HEK293 (cell line): ENCODE results near the gene PDE6B.

Experiments used
- BCL11B ChIP-seq: fragments of 450-650 bp; formaldehyde crosslinking; IDR thresholded peaks from 2 replicates; pipeline ENCODE4 v1.5.1; 2016; ENCODE audit warnings: low read depth, missing biosample characterization, missing genetic modification characterization
- ELK4 ChIP-seq: IDR thresholded peaks from 2 replicates; pipeline ENCODE4 v1.6.1; 2011; ENCODE audit warnings: mild to moderate bottlenecking, low read depth, low read length, borderline replicate concordance
- GLIS1 ChIP-seq: fragments of 450-650 bp; formaldehyde crosslinking; IDR thresholded peaks from 2 replicates; pipeline ENCODE4 v1.5.1; 2016; ENCODE audit warnings: missing biosample characterization, missing genetic modification characterization
- KLF7 ChIP-seq: fragments of 450-650 bp; formaldehyde crosslinking; IDR thresholded peaks from 2 replicates; pipeline ENCODE4 v1.5.1; 2016; ENCODE audit warnings: missing biosample characterization, missing genetic modification characterization, borderline replicate concordance
- PATZ1 ChIP-seq: fragments of 450-650 bp; formaldehyde crosslinking; IDR thresholded peaks from 2 replicates; pipeline ENCODE4 v1.5.1; 2016; ENCODE audit warnings: missing biosample characterization, missing genetic modification characterization
- ZBTB1 ChIP-seq: fragments of 450-650 bp; formaldehyde crosslinking; IDR thresholded peaks from 2 replicates; pipeline ENCODE4 v1.5.1; 2016; ENCODE audit warnings: missing biosample characterization, missing genetic modification characterization
- ZBTB20 ChIP-seq: fragments of 450-650 bp; formaldehyde crosslinking; IDR thresholded peaks from 2 replicates; pipeline ENCODE4 v1.5.1; 2016; ENCODE audit warnings: missing biosample characterization, missing genetic modification characterization
- ZBTB26 ChIP-seq: fragments of 450-650 bp; formaldehyde crosslinking; optimal IDR thresholded peaks from 2 replicates; pipeline ENCODE3; 2016; ENCODE audit warnings: missing biosample characterization, mild to moderate bottlenecking, missing genetic modification characterization
- ZBTB8A ChIP-seq: fragments of 450-650 bp; formaldehyde crosslinking; IDR thresholded peaks from 2 replicates; pipeline ENCODE4 v1.5.1; 2016; ENCODE audit warnings: missing biosample characterization, missing genetic modification characterization
- ZNF169 ChIP-seq: fragments of 450-650 bp; formaldehyde crosslinking; IDR thresholded peaks from 2 replicates; pipeline ENCODE4 v1.5.1; 2016; ENCODE audit warnings: missing biosample characterization, missing genetic modification characterization
- ZNF202 ChIP-seq: fragments of 450-650 bp; formaldehyde crosslinking; IDR thresholded peaks from 2 replicates; pipeline ENCODE4 v1.5.1; 2016; ENCODE audit warnings: missing biosample characterization, missing genetic modification characterization, borderline replicate concordance
- ZNF211 ChIP-seq: fragments of 450-650 bp; formaldehyde crosslinking; IDR thresholded peaks from 2 replicates; pipeline ENCODE4 v1.5.1; 2016; ENCODE audit warnings: low read depth, missing biosample characterization, missing genetic modification characterization
- ZNF311 ChIP-seq: fragments of 450-650 bp; formaldehyde crosslinking; IDR thresholded peaks from 2 replicates; pipeline ENCODE4 v1.5.1; 2017; ENCODE audit warnings: missing biosample characterization, missing genetic modification characterization, borderline replicate concordance
- ZNF324 ChIP-seq: fragments of 450-650 bp; formaldehyde crosslinking; IDR thresholded peaks from 2 replicates; pipeline ENCODE4 v1.5.1; 2016; ENCODE audit warnings: missing biosample characterization, missing genetic modification characterization
- ZNF423 ChIP-seq: fragments of 450-650 bp; formaldehyde crosslinking; IDR thresholded peaks from 2 replicates; pipeline ENCODE4 v1.5.1; 2016; ENCODE audit warnings: missing biosample characterization, missing genetic modification characterization
- ZNF521 ChIP-seq: fragments of 450-650 bp; formaldehyde crosslinking; IDR thresholded peaks from 2 replicates; pipeline ENCODE4 v1.5.1; 2017; ENCODE audit warnings: missing biosample characterization, mild to moderate bottlenecking, missing genetic modification characterization
- ZNF548 ChIP-seq: fragments of 450-650 bp; formaldehyde crosslinking; IDR thresholded peaks from 2 replicates; pipeline ENCODE4 v1.5.1; 2016; ENCODE audit warnings: missing biosample characterization, missing genetic modification characterization
- ZNF600 ChIP-seq: fragments of 450-650 bp; formaldehyde crosslinking; IDR thresholded peaks from 2 replicates; pipeline ENCODE4 v1.5.1; 2016; ENCODE audit warnings: missing biosample characterization, missing genetic modification characterization
- ZNF639 ChIP-seq: fragments of 450-650 bp; formaldehyde crosslinking; IDR thresholded peaks from 2 replicates; pipeline ENCODE4 v1.5.1; 2016; ENCODE audit warnings: missing biosample characterization, missing genetic modification characterization
- ZNF645 ChIP-seq: fragments of 450-650 bp; formaldehyde crosslinking; IDR thresholded peaks from 2 replicates; pipeline ENCODE4; 2016; ENCODE audit warnings: missing biosample characterization, missing genetic modification characterization
- ZNF664 ChIP-seq: fragments of 450-650 bp; formaldehyde crosslinking; IDR thresholded peaks from 2 replicates; pipeline ENCODE4 v1.5.1; 2016; ENCODE audit warnings: missing biosample characterization, missing genetic modification characterization
- ZNF701 ChIP-seq: fragments of 450-650 bp; formaldehyde crosslinking; IDR thresholded peaks from 2 replicates; pipeline ENCODE4 v1.5.1; 2016; ENCODE audit warnings: missing biosample characterization, missing genetic modification characterization
- ZNF704 ChIP-seq: fragments of 450-650 bp; formaldehyde crosslinking; IDR thresholded peaks from 2 replicates; pipeline ENCODE4 v1.5.1; 2016; ENCODE audit warnings: missing biosample characterization, missing genetic modification characterization
- ZNF707 ChIP-seq: fragments of 450-650 bp; formaldehyde crosslinking; IDR thresholded peaks from 2 replicates; pipeline ENCODE4 v1.5.1; 2016; ENCODE audit warnings: missing biosample characterization, missing genetic modification characterization
- ZNF785 ChIP-seq: fragments of 450-650 bp; formaldehyde crosslinking; IDR thresholded peaks from 2 replicates; pipeline ENCODE4 v1.5.1; 2016; ENCODE audit warnings: missing biosample characterization, missing genetic modification characterization
- ZNF791 ChIP-seq: fragments of 450-650 bp; formaldehyde crosslinking; IDR thresholded peaks from 2 replicates; pipeline ENCODE4 v1.5.1; 2016; ENCODE audit warnings: missing biosample characterization, missing genetic modification characterization
- ZNF792 ChIP-seq: fragments of 450-650 bp; formaldehyde crosslinking; IDR thresholded peaks from 2 replicates; pipeline ENCODE4 v1.5.1; 2016; ENCODE audit warnings: missing biosample characterization, missing genetic modification characterization
- ZNF830 ChIP-seq: fragments of 450-650 bp; IDR thresholded peaks from 2 replicates; pipeline ENCODE4 v1.5.0; 2018; ENCODE audit warnings: missing biosample characterization, missing genetic modification characterization, low read depth, mild to moderate bottlenecking, moderate library complexity
- ZXDB ChIP-seq: fragments of 450-650 bp; formaldehyde crosslinking; IDR thresholded peaks from 2 replicates; pipeline ENCODE4 v1.5.1; 2016; ENCODE audit warnings: missing biosample characterization, missing genetic modification characterization

PDE6B gene

GRCh38 chr4:674172-675035 is 49.0 kb downstream of the PDE6B start, which contains the start of the genes ATP5ME and MYL5 (continued):
- no peak for TF ChIP-seq ZNF830 (tag by site-specific recombination)
- no peak for TF ChIP-seq ZNF785
- peak; percentile 70 for TF ChIP-seq GLIS1 (tag by site-specific recombination)
- no peak for TF ChIP-seq ZNF792 (tag by site-specific recombination)
- TF ChIP-seq ZNF202 (tag by site-specific recombination), result no peak
- no peak for TF ChIP-seq ZNF324 (tag by site-specific recombination)
- peak; percentile 48; the same call in 1 of the 2 replicates for TF ChIP-seq KLF7 (tag by site-specific recombination)
- TF ChIP-seq ZNF169 (tag by site-specific recombination), result no peak
- no peak for TF ChIP-seq ZBTB1 (tag by site-specific recombination)
- TF ChIP-seq ELK4, result no peak
- no peak for TF ChIP-seq ZNF704
- peak; percentile 98 for TF ChIP-seq ZBTB26 (tag by site-specific recombination)
- no peak for TF ChIP-seq ZXDB (tag by site-specific recombination)
- TF ChIP-seq ZNF791 (tag by site-specific recombination), result no peak
- no peak for TF ChIP-seq ZNF211 (tag by site-specific recombination)
- no peak for TF ChIP-seq ZNF521 (tag by site-specific recombination)
- no peak for TF ChIP-seq ZNF664 (tag by site-specific recombination)
- no peak for TF ChIP-seq ZNF707 (tag by site-specific recombination)
- no peak for TF ChIP-seq ZNF548 (tag by site-specific recombination)
- TF ChIP-seq ZBTB8A (tag by site-specific recombination), result 0 out of 2 replicates have a peak, but pooled peaks have one; percentile 22
- TF ChIP-seq ZNF423, result no peak
- TF ChIP-seq ZNF645 (tag by site-specific recombination), result no peak
- peak; percentile 56; the same call in 1 of the 2 replicates for TF ChIP-seq ZBTB20 (tag by site-specific recombination)
- TF ChIP-seq ZNF701 (tag by site-specific recombination), result no peak
- TF ChIP-seq PATZ1 (tag by site-specific recombination), result peak; percentile 98
- no peak for TF ChIP-seq ZNF311 (tag by site-specific recombination)
- TF ChIP-seq ZNF600, result no peak
- no peak for TF ChIP-seq BCL11B
- no peak for TF ChIP-seq ZNF639
